Measurements from ENCODE around the gene SDSL. TPM values are rescaled to one million over a fixed set of nuclear protein-coding genes. Genes with fewer than 3 reads are reported as not detected.

SDSL gene
- total RNA-seq, 1 donor from 2014 or later: 11.5 TPM

DNA sequence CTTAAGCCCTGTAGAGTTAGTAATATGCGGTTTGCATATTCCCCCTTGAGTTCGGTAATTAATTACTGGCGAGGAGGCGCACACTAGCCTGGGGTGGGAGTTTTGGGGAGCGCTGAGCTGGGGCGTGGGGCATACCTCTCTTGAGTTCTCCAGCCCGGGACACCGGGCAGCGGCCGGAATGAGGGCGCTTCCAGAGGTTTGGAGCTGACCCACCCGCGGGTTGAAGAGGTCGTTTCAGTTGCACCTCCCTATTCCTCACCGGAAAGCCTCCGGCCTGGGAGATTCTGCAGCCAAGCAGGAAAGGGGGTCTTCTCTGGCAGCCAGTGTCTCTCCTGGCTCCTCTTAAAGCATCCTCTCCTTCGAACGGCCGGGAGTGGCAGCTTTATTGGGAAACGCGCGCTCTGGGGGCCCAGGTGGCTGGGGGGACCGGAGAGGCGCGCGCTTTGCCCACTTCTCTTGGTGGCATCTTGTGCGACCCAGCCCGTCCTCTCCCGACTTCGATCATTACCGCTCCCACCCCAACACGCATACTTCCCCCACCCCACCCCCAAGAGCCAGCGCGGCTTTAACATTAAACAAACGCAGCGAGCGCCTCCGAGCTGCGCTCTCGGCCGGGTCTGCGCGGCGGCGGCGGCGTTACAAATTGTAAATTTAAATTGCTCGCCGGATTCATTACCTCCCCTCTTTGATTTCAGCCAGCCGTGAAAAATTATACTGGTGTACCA, 53.4 kb downstream of the SDSL start:
- intact Hi-C loops (cut with DNase I): no loop called here
- DNase-seq (ENCODE audit: low spot score): no peak

DNA sequence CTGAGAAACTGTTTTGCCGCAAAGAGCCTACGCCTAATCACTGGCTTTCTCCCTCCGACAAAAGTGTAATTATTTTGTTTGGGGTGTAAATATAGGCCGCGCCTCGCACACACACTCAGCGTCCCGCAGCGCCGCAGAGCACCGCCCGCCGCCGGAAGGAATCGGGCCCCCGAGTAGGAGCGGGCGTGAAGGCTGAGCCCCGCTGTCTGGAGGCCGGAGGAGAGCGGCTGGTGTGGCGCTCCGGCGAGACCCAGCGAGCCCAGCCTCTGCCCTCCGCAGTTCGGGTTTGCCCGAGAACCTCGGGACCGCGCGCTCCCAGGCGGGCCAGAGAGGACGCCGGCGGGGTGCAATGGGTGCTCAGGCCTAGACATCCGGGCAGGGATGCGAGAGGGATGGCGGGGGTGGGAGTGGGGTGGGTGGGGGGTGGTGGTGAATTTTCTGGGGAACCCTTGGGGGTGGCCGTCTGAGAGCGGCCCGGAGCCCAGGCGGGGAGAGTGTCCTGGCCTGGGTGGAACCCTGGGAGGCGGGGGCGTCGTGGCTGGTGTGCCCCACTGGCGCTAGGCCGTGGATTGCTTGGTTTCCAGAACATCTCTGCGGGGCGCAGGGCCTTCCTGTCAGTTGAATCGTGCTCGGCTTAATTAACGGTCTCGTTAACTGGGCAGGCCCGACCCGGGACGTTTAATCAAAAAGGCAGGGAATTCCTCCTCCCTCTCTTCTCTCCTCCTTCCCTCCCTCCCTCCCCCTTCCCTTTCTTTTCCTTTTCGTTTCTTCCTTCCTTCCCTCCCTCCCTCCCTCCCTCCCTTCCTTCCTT, 54.2 kb downstream of the SDSL start:
- DNase-seq (ENCODE audit: low spot score): no peak
- intact Hi-C loops (cut with DNase I): no loop called here

DNA sequence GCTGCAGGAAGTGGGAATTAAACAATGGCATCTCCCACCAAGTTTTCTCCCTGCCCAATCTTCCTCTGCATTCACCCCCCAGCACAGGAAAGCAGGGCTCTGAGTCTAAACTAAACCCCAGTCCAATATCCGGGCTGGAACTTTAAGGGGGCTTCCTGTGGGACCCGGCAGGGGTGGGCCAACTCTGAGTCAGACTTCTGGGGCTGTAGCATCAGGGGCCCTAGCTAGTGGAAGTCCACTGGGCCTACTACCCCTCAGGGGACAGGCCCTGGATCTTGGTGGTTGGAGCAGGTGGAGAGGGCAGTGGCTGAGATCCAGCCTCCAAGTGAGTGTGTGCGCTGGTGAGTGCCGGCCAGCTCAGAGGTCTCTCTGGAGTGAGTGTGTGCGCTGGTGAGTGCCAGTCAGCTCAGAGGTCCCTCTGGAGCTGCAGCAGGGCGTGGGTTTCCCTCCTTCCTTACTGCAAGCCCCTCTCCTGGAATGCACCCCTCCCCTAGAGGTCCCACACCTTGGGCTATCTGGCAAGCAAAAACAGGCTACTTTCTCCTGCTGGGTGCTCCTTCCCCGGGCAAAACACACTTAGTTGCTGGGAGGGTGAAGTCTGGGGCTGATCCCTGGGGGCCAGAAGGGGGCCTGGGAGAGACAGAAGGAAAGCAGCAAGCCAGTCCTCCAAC, 55.1 kb downstream of the SDSL start:
- intact Hi-C loops (cut with DNase I): no loop called here
- DNase-seq (ENCODE audit: low spot score): no peak

DNA sequence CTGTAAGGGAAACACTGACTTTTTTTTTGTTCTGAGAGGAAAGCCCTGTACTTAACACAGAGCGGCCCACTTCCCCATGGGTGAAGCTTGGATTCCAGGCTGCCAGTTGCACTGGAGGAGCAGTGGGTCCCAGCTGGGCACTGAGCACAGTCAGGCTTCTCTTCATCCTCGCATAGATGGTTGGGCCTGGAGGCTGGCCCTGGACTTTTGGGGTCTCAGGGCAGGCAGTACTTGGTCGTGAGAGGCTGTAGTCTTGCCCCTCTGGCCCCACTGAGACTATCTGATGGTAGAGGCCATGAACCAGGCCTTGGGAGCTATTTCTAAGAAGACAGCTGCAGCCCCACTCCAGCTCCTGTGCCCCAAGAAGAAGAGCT, 55.6 kb downstream of the SDSL start:
- intact Hi-C loops (cut with DNase I): no loop called here
- no peak for DNase-seq (ENCODE audit: low spot score)

DNA sequence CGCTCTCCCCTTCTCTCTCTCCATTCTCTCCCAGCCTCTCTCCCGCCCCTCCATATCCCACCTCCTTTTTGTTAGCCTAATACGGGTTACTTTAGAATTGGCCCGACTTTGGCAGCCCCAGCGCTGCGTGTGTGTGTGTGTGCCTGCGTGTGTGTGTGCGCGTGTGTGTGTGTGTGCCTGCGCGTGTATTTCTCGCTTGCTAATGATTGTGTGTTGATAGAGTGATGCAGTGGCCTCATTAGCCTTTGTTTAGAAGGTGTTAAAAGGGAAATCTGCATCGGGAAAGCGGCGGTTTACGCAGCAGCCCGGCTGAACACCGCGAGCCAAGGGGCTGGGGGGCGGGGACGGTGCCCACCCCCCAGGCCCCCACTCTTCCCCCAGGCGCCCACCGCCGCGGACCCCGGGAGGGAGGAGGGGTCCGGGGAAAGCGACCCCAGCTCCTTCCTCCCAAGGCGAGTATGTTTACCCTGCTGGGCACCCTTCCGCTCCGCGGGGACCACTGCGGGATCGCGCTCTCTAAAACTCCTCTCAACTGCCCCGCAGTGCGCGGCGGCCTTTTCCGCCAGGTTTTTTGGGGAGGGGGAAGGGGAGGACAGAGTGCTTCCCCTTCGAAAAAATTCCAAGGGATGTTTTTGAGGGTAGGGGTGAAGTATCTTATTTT, 56.3 kb downstream of the SDSL start:
- intact Hi-C loops (cut with DNase I): no loop called here
- no peak for DNase-seq (ENCODE audit: low spot score)

DNA sequence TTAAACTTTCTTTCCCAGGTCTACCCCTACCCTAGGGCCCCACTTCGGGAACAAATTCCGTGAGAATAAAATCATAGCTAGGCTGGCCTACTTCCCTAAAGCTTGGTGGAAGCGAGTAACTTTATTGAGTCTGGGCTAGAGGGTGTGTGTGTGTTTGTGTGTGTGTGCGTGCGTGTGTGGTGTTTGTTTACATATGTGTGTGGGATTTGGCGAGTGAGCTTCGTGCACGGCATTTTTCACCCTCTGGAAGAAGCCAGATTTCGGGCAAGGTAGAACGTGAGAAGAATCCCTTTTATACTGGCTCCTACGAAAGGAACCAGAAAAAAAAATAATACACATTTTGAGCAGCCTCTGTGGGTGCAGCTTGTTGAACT, 57.0 kb downstream of the SDSL start:
- intact Hi-C loops (cut with DNase I): no loop called here
- no peak for DNase-seq (ENCODE audit: low spot score)

DNA sequence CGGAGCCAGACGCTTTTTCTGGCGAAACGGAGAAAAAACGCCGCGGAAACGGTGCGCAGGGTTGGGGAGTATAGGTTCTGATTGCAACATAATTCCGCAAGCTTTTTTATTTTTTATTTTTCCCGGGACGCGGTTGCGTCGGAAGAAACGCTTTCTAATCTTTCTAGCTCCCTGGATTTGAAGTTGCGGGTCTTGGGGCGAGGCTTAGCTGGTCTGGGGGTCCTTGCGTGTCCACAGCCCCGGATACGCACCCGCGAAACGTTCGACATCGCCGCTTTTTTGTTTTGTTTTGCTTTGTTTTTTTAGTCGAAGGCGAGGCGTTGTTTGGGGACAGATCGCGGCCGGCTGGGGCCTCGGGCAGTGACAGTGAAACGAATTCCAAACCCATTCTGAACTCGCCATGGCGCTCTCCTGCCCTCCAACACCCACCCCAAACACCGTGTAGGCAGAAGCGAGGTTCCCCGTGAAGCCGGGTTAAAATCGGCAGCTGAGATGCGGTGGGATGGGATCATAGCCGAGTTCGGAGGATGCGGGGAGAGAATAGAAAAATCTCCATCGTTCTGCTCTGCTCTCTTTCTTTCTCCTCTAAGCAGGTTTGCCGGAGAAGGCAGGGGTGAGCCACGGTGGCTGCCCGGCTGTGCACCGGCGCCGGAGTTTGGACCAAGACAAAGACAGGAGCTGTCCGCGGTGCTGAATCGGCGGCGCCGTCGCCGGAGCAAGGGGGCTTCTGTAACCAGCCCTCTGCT, 57.6 kb downstream of the SDSL start:
- no peak for DNase-seq (ENCODE audit: low spot score)
- intact Hi-C loops (cut with DNase I): no loop called here

DNA sequence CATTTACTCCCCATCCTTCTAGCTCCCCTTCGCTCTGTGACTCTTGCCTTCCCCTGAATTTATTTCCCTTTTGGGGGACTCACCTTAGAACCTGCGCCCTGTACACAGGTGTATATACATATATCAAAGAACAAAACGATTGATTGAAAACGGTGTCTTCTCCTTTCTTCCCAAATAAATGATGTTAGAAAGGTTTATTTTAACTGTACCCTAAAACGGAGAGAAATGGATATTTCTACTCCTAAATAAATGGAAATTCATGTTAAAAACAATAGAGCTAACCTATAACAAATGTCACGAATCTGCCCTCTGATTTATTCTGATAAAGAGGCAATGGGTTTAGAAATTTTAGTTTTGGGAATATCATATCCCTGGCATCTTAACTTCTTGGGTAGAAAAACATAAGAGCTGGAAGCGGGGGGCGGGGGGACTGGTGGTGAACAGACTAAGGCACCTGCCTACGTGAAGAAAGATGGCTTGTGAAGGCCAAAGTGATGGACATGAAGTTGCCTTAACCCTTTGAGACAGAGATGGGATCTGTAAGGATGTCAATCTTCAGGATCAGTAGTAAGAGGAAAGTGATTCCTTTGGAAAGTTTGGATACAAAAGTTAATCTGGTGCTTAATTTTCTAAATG, 58.3 kb downstream of the SDSL start:
- DNase-seq (ENCODE audit: low spot score): no peak
- intact Hi-C loops (cut with DNase I): no loop called here

DNA sequence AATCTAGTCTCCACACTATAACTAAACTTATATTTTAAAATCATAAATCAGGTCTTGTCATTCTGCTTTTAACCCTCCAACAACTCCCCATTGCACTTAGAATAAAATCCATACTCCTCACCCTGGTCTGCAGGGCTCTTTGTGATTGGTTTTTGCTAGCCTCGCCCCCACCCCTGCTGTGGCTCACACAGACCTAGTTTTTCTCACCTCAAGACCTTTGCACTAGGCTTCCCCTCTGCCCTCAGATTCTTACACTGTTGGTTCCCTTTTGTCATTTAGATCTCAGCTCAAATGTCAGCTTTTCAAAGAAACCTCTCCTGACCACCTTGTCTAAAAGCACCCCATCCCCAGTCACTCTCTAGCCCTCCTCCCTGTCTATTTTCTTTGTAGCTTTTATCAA, 60.2 kb downstream of the SDSL start:
- no peak for DNase-seq (ENCODE audit: low spot score)
- intact Hi-C loops (cut with DNase I): no loop called here

DNA sequence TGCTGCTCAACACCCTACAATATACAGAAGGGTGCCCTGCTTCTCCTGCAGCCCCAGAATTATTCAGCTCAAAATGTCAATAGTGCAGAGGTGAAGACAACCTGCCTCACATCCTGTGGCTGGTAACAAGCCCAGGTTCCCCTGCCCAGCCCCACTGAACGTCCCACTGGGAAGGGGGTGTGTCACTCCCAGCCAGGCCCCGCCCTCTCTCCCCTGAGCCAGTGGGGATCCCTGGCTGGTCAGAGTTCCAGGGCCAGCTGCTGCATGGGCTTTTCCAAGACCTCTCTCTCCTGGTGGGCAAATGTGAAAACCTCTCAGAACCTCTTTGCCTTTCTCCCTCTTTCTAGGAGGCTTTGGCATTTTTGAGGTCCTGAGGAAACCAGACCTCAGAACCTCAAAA, 63.1 kb downstream of the SDSL start:
- intact Hi-C loops (cut with DNase I): no loop called here
- DNase-seq (ENCODE audit: low spot score): no peak

DNA sequence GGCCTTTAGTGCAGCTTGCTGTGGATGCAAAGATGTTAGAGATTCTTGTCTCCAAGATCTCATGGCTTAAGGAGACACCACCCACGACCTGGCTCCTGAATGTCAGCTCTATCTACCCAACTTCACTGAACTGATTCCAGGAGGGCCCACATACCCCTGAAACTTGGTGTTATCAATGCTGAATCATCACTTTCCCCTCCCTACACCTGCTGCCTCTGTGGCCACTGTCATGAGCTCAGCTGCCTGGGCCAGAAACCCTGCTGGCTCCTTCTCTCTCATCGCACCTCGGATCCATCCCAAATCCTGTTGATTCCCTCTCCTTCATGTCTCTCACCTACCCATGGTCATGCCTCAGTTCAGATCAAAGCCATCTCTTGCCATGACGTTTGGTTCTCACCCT, 64.5 kb downstream of the SDSL start:
- intact Hi-C loops (cut with DNase I): no loop called here
- DNase-seq (ENCODE audit: low spot score): no peak

Other genes with a start within 250 kb of the SDSL start
- 35.5 TPM for gene DDX54, start 236.9 kb upstream of the SDSL start, total RNA-seq
- gene RITA1, start 236.7 kb upstream of the SDSL start, total RNA-seq: 11.0 TPM
- gene TPCN1, start 200.9 kb upstream of the SDSL start, total RNA-seq: 77.1 TPM
- gene SLC8B1, start 87.3 kb upstream of the SDSL start, total RNA-seq: 11.0 TPM
- gene PLBD2, start 63.8 kb upstream of the SDSL start, total RNA-seq: 30.8 TPM
- 0.81 TPM for gene SDS, start 18.5 kb upstream of the SDSL start, total RNA-seq
- not detected for gene LHX5, start 49.5 kb downstream of the SDSL start, total RNA-seq